Peyer's patch (tissue), 4 donors: ENCODE results near the gene UBE2E3. TPM values are rescaled to one million over a fixed set of nuclear protein-coding genes. Genes with fewer than 3 reads are reported as not detected.
A peak's percentile ranks its signal among the peaks of the same experiment; 100 is the strongest.
"Not testable (repeated sequence)": the region's sequence is repeated elsewhere in the genome, so short reads cannot be mapped to it uniquely, and the experiment has no call there.

ENCODE experiments used
- DNase-seq, 3 donors: peaks; one replicate each; pipeline ENCODE4 v3.0.0-alpha.2; 2017 to 2019
- H3K27ac ChIP-seq, 4 donors: fragments of 200-600 bp; sonication (generic); one replicate each; pipeline ENCODE4 v1.5.1; 2016 to 2019
- H3K27me3 ChIP-seq, 2 donors: fragments of 200-600 bp; sonication (generic); one replicate each; pipeline ENCODE4 v1.5.1; 2019
- H3K36me3 ChIP-seq, 3 donors: fragments of 200-600 bp; sonication (generic); one replicate each; pipeline ENCODE4 v1.5.1; 2016 to 2019
- H3K4me1 ChIP-seq, 4 donors: fragments of 200-600 bp; sonication (generic); one replicate each; pipeline ENCODE4 v1.5.1; 2016 to 2019
- H3K4me3 ChIP-seq, 4 donors: fragments of 200-600 bp; sonication (generic); 1 replicate in 3 of 4; 2 replicates in 1 of 4; pipeline ENCODE4 v1.5.1; 2016 to 2019; ENCODE audit warnings: mild to moderate bottlenecking in 1 of 4
- H3K9me3 ChIP-seq, 4 donors: fragments of 200-600 bp; sonication (generic); one replicate each; pipeline ENCODE4 v1.5.1; 2016 to 2019; ENCODE audit warnings: mild to moderate bottlenecking in 1 of 4
- POLR2A ChIP-seq, 2 donors: fragments of 450-650 bp; IDR thresholded peaks; one replicate each; pipeline ENCODE4 v1.5.1; 2017; ENCODE audit warnings: antibody characterized with exemption in 2 of 2, mild to moderate bottlenecking in 2 of 2, moderate library complexity in 2 of 2
- total RNA-seq, 4 donors: library from RNA; depleted of rRNA; stranded (reverse); fragments of >200 nt; gene quantifications; one replicate each; pipeline ENCODE4 v1.1.0, GENCODE V29; 2016
- TF ChIP-seq, protein P1 (sequence below), 6 experiments: fragments of 450-650 bp in 4 of 6; fragments of 200-600 bp in 2 of 6; sonication (generic) in 1 of 6; IDR thresholded peaks; one replicate each; pipeline ENCODE4 v1.5.1; 2017 to 2019; ENCODE audit warnings: antibody characterized with exemption in 6 of 6, mild to moderate bottlenecking in 3 of 6, moderate library complexity in 1 of 6

UBE2E3 gene
- total RNA-seq, 4 donors from 2014 or later, result 52.3 to 96.6 (median 72.8) TPM

DNA sequence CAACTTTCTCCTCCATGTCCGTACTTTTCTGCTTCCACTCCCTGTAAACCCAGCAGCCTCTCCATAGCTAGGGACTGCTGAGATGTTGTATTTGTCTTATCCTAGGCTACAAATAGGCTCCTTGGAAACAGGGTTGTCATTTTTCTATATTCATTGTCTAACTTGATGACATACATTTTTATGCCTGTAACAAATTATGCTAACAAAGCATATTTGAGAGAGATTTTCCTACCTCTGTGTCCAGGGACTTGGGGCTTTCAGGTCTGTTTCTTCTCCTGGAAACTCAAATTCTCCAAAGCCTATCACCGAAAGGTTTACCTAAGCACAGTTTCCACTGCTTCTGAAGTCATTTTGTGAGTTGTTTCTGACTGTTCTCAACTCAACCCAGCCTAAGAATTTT, 102.7 kb downstream of the UBE2E3 start:
- H3K4me1 ChIP-seq, result no peaks in the 10 kb centered on the region
- H3K27me3 ChIP-seq, result no peaks in the 10 kb centered on the region
- no peaks in the 10 kb centered on the region for H3K36me3 ChIP-seq
- H3K4me3 ChIP-seq, result no peak overlapping the region
- no peak for DNase-seq
- no peaks in the 10 kb centered on the region for H3K9me3 ChIP-seq
- TF ChIP-seq, protein P1, sequence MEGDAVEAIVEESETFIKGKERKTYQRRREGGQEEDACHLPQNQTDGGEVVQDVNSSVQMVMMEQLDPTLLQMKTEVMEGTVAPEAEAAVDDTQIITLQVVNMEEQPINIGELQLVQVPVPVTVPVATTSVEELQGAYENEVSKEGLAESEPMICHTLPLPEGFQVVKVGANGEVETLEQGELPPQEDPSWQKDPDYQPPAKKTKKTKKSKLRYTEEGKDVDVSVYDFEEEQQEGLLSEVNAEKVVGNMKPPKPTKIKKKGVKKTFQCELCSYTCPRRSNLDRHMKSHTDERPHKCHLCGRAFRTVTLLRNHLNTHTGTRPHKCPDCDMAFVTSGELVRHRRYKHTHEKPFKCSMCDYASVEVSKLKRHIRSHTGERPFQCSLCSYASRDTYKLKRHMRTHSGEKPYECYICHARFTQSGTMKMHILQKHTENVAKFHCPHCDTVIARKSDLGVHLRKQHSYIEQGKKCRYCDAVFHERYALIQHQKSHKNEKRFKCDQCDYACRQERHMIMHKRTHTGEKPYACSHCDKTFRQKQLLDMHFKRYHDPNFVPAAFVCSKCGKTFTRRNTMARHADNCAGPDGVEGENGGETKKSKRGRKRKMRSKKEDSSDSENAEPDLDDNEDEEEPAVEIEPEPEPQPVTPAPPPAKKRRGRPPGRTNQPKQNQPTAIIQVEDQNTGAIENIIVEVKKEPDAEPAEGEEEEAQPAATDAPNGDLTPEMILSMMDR (IDR thresholded peaks at IDR 0.05), result no peak
- no peak for TF ChIP-seq POLR2A (IDR thresholded peaks at IDR 0.05)
- no peak overlapping the region for H3K27ac ChIP-seq

DNA sequence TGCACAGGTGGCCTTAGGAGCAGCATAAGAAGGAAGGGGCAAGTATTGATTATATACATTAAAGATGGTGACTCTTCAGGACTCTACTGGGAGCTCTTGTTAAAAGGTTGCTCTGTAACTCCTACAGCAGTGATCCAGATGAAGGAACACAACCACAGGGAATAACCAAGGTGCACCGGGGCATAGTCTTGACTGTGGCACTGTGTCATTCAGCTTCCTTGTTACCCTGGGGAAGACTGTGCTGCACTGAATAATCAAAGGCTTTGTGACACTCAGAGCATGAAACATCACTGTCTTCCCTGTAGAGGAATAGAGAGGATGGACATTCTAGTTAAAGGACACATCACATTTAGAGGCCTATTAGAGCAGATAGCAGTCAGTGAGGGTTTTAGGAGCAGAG, 105.3 kb downstream of the UBE2E3 start:
- H3K4me1 ChIP-seq, result no peaks in the 10 kb centered on the region
- no peak overlapping the region for H3K4me3 ChIP-seq
- no peaks in the 10 kb centered on the region for H3K36me3 ChIP-seq
- no peaks in the 10 kb centered on the region for H3K27me3 ChIP-seq
- no peaks in the 10 kb centered on the region for H3K9me3 ChIP-seq
- no peak for TF ChIP-seq POLR2A (IDR thresholded peaks at IDR 0.05)
- TF ChIP-seq, protein P1 (IDR thresholded peaks at IDR 0.05), result no peak
- no peak overlapping the region for H3K27ac ChIP-seq
- DNase-seq, result no peak

DNA sequence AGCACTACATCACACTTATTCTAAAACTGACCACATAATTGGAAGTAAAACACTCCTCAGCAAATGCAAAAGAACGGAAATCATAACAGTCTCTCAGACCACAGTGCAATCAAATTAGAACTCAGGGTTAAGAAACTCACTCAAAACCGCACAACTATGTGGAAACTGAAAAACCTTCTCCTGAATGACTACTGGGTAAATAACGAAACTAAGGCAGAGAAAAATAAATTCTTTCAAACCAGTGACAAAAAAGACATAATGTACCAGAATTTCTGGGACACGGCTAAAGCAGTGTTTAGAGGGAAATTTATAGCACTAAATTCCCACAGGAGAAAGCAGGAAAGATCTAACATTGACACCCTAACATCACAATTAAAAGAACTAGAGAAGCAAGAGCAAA, 111.5 kb downstream of the UBE2E3 start:
- H3K4me1 ChIP-seq, DNase-seq, H3K4me3 ChIP-seq, H3K27ac ChIP-seq, H3K9me3 ChIP-seq, H3K36me3 ChIP-seq, H3K27me3 ChIP-seq: not testable (repeated sequence)

DNA sequence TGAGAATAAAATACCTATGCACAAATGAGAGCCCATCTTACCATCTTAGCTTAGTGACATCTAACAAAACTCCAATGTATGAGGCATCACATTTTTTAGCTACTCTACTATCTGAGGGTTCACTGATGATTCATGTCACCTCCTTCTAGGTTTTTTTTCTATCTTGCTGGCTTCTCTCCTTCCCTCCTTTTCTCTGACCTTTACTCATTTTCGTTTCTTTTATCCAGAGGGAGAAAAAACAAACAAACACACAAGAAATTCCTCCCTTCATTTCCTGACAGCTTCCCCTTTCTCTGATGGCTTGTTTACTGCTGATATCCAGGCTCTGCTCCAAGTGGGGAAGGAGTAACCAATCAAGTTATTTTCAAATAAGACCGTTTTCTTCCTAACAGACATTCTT, 115.1 kb downstream of the UBE2E3 start:
- H3K27ac ChIP-seq, result no peak overlapping the region
- H3K9me3 ChIP-seq, result peaks cover 0 to 5% (median 0%) of the 10 kb centered on the region in 4 donors
- no peak for DNase-seq
- no peak overlapping the region for H3K4me3 ChIP-seq
- H3K36me3 ChIP-seq, result no peaks in the 10 kb centered on the region
- H3K27me3 ChIP-seq, result no peaks in the 10 kb centered on the region
- H3K4me1 ChIP-seq, result no peaks in the 10 kb centered on the region
- TF ChIP-seq POLR2A (IDR thresholded peaks at IDR 0.05), result no peak
- TF ChIP-seq, protein P1 (IDR thresholded peaks at IDR 0.05), result no peak

DNA sequence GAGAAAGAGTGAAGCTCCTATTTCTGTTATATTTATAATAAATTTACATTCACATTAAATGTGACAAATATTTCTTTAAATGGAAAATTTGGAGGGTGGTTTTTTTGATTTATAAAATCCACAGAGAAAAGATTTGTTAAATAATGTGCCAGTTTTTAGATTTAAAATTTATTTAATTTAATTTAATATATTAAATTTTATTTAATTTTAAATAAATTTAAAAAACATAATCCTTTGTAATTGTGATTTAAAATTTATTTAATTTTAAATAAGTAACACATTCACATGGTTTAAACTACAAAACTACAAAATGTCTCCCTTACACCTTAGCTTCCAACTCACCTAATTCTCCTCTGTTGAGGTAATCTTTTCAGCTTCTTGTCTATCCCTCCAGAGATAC, 123.3 kb downstream of the UBE2E3 start:
- Histone ChIP-seq H3K27ac (no peak overlapping the region), H3K4me3 (no peak overlapping the region), H3K9me3 (no peaks in the 10 kb centered on the region), H3K27me3 (no peaks in the 10 kb centered on the region), H3K36me3 (no peaks in the 10 kb centered on the region), H3K4me1 (no peaks in the 10 kb centered on the region)
- no peak for TF ChIP-seq POLR2A (IDR thresholded peaks at IDR 0.05)
- TF ChIP-seq, protein P1 (IDR thresholded peaks at IDR 0.05), result no peak
- no peak for DNase-seq

DNA sequence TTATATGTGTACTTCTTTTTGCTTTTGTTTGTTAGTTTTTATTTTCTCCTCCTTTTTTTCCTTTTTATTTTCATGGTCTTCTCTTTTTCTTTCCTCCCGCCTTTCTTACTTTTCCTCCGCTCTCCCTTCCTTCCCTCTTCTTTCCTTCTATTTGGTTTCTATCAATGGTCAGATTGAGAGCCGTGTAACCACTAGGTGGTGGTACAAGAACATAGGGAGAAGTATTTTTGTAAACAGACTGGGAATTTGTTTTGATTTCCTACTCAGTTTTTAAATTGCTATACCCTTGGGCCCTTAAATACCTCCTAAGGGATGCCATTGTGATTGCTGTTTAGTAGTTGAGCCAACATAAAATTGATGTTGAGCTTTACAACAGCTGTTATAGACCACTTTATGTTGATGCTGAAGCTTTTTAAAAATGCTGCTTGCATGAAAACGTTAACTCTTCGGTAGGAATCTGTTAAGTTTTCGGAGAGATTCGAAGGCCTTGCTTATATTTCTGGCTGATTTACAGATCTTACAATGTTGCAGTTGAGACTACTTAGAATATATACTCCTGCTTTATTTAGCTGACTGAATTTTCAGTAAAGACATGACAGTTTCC, 124.2 kb downstream of the UBE2E3 start:
- Histone ChIP-seq H3K4me1 (no peaks in the 10 kb centered on the region), H3K9me3 (no peaks in the 10 kb centered on the region), H3K27me3 (no peaks in the 10 kb centered on the region), H3K36me3 (no peaks in the 10 kb centered on the region), H3K27ac (no peak overlapping the region), H3K4me3 (no peak overlapping the region)
- TF ChIP-seq, protein P1 (IDR thresholded peaks at IDR 0.05), result peak; percentile 31 to 67 (median 57)
- TF ChIP-seq POLR2A (IDR thresholded peaks at IDR 0.05), result no peak
- peak in 1 of 3 donors; percentile 28 for DNase-seq
